ENCODE data around the gene TBC1D16. TPM values are rescaled to one million over a fixed set of nuclear protein-coding genes. Genes with fewer than 3 reads are reported as not detected.

The TBC1D16 gene
- total RNA-seq, 1 experiment from 2014 or later = 96.1 TPM

DNA sequence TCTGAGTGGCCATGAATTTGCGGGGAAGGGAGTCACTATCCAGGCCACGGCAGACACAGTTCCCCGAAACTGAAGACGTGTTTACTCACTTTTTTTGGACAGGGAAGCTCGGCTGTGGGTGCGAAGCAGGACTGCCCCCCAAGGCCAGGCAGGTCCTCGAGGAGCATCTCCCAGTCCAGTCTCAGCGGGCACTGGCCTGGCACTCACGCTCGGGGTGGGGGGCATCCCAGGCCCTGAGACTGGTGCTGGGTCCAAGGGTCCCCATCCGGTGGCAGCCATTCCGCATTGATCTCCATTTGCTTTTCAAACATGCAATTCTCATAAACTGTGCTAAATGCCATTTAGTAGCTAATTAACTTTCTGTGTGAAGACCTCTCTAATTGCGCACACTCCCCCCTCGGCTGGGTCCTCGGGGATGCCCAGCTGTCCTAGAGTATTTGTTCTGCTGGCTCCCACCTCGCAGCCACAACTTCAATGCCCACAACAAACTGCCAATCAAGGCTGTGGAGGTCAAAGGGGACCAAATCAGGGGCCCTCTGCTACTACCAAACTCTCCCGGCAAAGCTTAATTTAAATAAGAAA, 50.2 kb downstream of the TBC1D16 start (continued):
- TF ChIP-seq, protein P1, sequence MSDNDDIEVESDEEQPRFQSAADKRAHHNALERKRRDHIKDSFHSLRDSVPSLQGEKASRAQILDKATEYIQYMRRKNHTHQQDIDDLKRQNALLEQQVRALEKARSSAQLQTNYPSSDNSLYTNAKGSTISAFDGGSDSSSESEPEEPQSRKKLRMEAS (CRISPR knock-in tag; IDR thresholded peaks at IDR 0.05) = no peak
- TF ChIP-seq CBFB (CRISPR knock-in tag; IDR thresholded peaks at IDR 0.05; ENCODE audit: low read depth) (no peak), ZNF416 (CRISPR knock-in tag; IDR thresholded peaks at IDR 0.05) (no peak), GTF2I (CRISPR knock-in tag; conservative IDR thresholded peaks at IDR 0.05) (no peak), NR2C2 (CRISPR knock-in tag; IDR thresholded peaks at IDR 0.05) (no peak), ZNF121 (CRISPR knock-in tag; IDR thresholded peaks at IDR 0.05) (no peak), IRF2 (CRISPR knock-in tag; IDR thresholded peaks at IDR 0.05; ENCODE audit: borderline replicate concordance, low read depth) (no peak), PRRX2 (CRISPR knock-in tag; IDR thresholded peaks at IDR 0.05) (no peak)
- TF ChIP-seq, protein P2, sequence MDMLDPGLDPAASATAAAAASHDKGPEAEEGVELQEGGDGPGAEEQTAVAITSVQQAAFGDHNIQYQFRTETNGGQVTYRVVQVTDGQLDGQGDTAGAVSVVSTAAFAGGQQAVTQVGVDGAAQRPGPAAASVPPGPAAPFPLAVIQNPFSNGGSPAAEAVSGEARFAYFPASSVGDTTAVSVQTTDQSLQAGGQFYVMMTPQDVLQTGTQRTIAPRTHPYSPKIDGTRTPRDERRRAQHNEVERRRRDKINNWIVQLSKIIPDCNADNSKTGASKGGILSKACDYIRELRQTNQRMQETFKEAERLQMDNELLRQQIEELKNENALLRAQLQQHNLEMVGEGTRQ (CRISPR knock-in tag; IDR thresholded peaks at IDR 0.05) = no peak
- TF ChIP-seq, protein P3, sequence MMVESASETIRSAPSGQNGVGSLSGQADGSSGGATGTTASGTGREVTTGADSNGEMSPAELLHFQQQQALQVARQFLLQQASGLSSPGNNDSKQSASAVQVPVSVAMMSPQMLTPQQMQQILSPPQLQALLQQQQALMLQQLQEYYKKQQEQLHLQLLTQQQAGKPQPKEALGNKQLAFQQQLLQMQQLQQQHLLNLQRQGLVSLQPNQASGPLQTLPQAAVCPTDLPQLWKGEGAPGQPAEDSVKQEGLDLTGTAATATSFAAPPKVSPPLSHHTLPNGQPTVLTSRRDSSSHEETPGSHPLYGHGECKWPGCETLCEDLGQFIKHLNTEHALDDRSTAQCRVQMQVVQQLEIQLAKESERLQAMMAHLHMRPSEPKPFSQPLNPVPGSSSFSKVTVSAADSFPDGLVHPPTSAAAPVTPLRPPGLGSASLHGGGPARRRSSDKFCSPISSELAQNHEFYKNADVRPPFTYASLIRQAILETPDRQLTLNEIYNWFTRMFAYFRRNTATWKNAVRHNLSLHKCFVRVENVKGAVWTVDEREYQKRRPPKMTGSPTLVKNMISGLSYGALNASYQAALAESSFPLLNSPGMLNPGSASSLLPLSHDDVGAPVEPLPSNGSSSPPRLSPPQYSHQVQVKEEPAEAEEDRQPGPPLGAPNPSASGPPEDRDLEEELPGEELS (CRISPR knock-in tag; IDR thresholded peaks at IDR 0.05) = no peak
- TF ChIP-seq, protein P4, sequence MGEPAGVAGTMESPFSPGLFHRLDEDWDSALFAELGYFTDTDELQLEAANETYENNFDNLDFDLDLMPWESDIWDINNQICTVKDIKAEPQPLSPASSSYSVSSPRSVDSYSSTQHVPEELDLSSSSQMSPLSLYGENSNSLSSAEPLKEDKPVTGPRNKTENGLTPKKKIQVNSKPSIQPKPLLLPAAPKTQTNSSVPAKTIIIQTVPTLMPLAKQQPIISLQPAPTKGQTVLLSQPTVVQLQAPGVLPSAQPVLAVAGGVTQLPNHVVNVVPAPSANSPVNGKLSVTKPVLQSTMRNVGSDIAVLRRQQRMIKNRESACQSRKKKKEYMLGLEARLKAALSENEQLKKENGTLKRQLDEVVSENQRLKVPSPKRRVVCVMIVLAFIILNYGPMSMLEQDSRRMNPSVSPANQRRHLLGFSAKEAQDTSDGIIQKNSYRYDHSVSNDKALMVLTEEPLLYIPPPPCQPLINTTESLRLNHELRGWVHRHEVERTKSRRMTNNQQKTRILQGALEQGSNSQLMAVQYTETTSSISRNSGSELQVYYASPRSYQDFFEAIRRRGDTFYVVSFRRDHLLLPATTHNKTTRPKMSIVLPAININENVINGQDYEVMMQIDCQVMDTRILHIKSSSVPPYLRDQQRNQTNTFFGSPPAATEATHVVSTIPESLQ (CRISPR knock-in tag; IDR thresholded peaks at IDR 0.05) = no peak
- TF ChIP-seq, protein P5, sequence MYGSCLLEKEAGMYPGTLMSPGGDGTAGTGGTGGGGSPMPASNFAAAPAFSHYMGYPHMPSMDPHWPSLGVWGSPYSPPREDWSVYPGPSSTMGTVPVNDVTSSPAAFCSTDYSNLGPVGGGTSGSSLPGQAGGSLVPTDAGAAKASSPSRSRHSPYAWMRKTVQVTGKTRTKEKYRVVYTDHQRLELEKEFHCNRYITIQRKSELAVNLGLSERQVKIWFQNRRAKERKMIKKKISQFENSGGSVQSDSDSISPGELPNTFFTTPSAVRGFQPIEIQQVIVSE (CRISPR knock-in tag; IDR thresholded peaks at IDR 0.05; ENCODE audit: borderline replicate concordance) = no peak
- TF ChIP-seq, protein P6, sequence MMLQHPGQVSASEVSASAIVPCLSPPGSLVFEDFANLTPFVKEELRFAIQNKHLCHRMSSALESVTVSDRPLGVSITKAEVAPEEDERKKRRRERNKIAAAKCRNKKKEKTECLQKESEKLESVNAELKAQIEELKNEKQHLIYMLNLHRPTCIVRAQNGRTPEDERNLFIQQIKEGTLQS (CRISPR knock-in tag; conservative IDR thresholded peaks at IDR 0.05) = no peak

DNA sequence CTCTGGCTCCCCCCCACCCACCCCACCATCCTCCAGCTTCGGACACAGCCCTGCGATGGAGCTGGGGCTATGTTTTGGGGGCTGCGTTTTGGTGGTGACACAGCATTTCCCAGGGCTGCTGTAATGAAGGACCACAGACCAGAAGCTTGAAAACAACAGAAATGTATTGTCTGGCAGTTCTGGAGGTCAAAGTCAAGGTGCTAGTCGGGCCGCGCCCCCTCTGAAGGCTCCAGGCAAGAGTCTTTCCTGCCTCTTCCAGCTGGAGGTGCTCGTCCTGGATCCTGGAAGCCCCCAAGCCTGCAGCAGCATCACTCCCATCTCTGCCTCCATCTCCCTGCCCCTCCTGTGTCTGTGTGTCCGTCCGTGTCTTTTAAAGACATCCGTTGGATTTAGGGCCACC, 50.8 kb downstream of the TBC1D16 start:
- Mint-ChIP-seq H3K4me3 (no peak overlapping the region), H3K4me1 (peaks cover 35% of the 10 kb centered on the region), H3K36me3 (no peaks in the 10 kb centered on the region), H3K27me3 (ENCODE audit: low read depth) (no peaks in the 10 kb centered on the region), H3K27ac (peak overlapping the region; percentile 57), H3K9me3 (no peaks in the 10 kb centered on the region)
- ChIA-PET POLR2A (interaction anchor here (1.3 kb wide), 1 partner anchor 9 kb away, joined by 4 read pairs; no protein-coding TSS in a partner anchor), CTCF (interaction anchor here (1.7 to 3.4 kb wide), 2 partner anchors 10 to 139 kb away, joined by 4 to 28 read pairs; no protein-coding TSS in a partner anchor)
- DNase-seq (ENCODE audit: low spot score) = no peak
- no peak for ATAC-seq
- 0 out of 2 replicates have a peak, but pooled peaks have one; percentile 16 for TF ChIP-seq GABPB1 (CRISPR knock-in tag; IDR thresholded peaks at IDR 0.05)
- TF ChIP-seq TP53 (CRISPR knock-in tag; IDR thresholded peaks at IDR 0.05) = no peak
- no peak for TF ChIP-seq MXD4 (CRISPR knock-in tag; IDR thresholded peaks at IDR 0.05; ENCODE audit: borderline replicate concordance)
- TF ChIP-seq, protein P2 (CRISPR knock-in tag; IDR thresholded peaks at IDR 0.05) = no peak
- TF ChIP-seq NFYB (CRISPR knock-in tag; conservative IDR thresholded peaks at IDR 0.05; ENCODE audit: low read depth) = no peak
- TF ChIP-seq, protein P7, sequence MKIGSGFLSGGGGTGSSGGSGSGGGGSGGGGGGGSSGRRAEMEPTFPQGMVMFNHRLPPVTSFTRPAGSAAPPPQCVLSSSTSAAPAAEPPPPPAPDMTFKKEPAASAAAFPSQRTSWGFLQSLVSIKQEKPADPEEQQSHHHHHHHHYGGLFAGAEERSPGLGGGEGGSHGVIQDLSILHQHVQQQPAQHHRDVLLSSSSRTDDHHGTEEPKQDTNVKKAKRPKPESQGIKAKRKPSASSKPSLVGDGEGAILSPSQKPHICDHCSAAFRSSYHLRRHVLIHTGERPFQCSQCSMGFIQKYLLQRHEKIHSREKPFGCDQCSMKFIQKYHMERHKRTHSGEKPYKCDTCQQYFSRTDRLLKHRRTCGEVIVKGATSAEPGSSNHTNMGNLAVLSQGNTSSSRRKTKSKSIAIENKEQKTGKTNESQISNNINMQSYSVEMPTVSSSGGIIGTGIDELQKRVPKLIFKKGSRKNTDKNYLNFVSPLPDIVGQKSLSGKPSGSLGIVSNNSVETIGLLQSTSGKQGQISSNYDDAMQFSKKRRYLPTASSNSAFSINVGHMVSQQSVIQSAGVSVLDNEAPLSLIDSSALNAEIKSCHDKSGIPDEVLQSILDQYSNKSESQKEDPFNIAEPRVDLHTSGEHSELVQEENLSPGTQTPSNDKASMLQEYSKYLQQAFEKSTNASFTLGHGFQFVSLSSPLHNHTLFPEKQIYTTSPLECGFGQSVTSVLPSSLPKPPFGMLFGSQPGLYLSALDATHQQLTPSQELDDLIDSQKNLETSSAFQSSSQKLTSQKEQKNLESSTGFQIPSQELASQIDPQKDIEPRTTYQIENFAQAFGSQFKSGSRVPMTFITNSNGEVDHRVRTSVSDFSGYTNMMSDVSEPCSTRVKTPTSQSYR (CRISPR knock-in tag; IDR thresholded peaks at IDR 0.05) = no peak
- TF ChIP-seq, protein P8, sequence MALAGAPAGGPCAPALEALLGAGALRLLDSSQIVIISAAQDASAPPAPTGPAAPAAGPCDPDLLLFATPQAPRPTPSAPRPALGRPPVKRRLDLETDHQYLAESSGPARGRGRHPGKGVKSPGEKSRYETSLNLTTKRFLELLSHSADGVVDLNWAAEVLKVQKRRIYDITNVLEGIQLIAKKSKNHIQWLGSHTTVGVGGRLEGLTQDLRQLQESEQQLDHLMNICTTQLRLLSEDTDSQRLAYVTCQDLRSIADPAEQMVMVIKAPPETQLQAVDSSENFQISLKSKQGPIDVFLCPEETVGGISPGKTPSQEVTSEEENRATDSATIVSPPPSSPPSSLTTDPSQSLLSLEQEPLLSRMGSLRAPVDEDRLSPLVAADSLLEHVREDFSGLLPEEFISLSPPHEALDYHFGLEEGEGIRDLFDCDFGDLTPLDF (CRISPR knock-in tag; IDR thresholded peaks at IDR 0.05) = no peak
